ENCODE measurements around the gene APP. TPM values are rescaled to one million over a fixed set of nuclear protein-coding genes. Genes with fewer than 3 reads are reported as not detected.
A peak's percentile ranks its signal among the peaks of the same experiment; 100 is the strongest.

The APP gene
- total and polyA plus RNA-seq, 2 of the 13 experiments (the other 11 are each of a cell fraction or from before 2014, with no cell fraction given) = 70.6 to 262 TPM

DNA sequence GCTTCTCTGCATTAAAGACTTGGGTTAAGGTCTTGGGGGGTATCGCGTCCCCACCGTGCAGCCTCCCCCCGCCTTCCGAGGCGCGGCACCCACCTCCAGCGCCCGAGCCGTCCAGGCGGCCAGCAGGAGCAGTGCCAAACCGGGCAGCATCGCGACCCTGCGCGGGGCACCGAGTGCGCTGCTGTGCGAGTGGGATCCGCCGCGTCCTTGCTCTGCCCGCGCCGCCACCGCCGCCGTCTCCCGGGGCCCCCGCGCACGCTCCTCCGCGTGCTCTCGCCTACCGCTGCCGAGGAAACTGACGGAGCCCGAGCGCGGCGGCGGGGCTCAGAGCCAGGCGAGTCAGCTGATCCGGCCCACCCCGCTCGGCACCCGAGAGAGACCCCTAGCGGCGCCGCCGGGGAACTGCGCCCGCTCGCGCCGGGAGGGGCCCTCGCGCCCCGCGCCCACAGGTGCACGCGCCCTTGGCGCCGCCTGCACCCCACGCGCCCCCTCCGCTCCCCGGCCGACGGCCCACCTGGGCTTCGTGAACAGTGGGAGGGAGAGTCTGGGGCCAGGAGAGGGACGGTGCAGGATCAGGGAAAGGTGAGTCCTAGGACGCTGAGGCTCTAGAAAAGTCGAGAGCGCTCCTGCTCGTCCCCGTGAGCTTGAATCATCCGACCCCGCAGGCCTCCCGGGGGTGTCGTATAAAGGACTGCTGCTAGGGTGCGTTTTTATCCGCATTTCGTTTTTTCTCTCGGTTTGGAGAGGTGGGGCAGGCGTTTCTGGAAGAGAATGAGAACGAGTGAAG, at the start of gene APP (continued):
- TF ChIP-seq, protein P1, sequence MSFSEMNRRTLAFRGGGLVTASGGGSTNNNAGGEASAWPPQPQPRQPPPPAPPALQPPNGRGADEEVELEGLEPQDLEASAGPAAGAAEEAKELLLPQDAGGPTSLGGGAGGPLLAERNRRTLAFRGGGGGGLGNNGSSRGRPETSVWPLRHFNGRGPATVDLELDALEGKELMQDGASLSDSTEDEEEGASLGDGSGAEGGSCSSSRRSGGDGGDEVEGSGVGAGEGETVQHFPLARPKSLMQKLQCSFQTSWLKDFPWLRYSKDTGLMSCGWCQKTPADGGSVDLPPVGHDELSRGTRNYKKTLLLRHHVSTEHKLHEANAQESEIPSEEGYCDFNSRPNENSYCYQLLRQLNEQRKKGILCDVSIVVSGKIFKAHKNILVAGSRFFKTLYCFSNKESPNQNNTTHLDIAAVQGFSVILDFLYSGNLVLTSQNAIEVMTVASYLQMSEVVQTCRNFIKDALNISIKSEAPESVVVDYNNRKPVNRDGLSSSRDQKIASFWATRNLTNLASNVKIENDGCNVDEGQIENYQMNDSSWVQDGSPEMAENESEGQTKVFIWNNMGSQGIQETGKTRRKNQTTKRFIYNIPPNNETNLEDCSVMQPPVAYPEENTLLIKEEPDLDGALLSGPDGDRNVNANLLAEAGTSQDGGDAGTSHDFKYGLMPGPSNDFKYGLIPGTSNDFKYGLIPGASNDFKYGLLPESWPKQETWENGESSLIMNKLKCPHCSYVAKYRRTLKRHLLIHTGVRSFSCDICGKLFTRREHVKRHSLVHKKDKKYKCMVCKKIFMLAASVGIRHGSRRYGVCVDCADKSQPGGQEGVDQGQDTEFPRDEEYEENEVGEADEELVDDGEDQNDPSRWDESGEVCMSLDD (CRISPR knock-in tag; IDR thresholded peaks at IDR 0.05; ENCODE audit: borderline replicate concordance) = peak; percentile 78; the same call in 1 of the 2 replicates
- TF ChIP-seq, protein P2, sequence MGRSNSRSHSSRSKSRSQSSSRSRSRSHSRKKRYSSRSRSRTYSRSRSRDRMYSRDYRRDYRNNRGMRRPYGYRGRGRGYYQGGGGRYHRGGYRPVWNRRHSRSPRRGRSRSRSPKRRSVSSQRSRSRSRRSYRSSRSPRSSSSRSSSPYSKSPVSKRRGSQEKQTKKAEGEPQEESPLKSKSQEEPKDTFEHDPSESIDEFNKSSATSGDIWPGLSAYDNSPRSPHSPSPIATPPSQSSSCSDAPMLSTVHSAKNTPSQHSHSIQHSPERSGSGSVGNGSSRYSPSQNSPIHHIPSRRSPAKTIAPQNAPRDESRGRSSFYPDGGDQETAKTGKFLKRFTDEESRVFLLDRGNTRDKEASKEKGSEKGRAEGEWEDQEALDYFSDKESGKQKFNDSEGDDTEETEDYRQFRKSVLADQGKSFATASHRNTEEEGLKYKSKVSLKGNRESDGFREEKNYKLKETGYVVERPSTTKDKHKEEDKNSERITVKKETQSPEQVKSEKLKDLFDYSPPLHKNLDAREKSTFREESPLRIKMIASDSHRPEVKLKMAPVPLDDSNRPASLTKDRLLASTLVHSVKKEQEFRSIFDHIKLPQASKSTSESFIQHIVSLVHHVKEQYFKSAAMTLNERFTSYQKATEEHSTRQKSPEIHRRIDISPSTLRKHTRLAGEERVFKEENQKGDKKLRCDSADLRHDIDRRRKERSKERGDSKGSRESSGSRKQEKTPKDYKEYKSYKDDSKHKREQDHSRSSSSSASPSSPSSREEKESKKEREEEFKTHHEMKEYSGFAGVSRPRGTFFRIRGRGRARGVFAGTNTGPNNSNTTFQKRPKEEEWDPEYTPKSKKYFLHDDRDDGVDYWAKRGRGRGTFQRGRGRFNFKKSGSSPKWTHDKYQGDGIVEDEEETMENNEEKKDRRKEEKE (IDR thresholded peaks at IDR 0.05) = no peak
- 0 out of 2 replicates have a peak, but pooled peaks have one; percentile 8 for TF ChIP-seq PHF20 (CRISPR knock-in tag; IDR thresholded peaks at IDR 0.05)
- TF ChIP-seq ZNF674 (CRISPR knock-in tag; IDR thresholded peaks at IDR 0.05; ENCODE audit: low read depth) = 0 out of 2 replicates have a peak, but pooled peaks have one; percentile 68
- no peak for TF ChIP-seq TCF7L2 (IDR thresholded peaks at IDR 0.05; ENCODE audit: low read depth, low read length)
- peak; percentile 48 for TF ChIP-seq ASH2L (IDR thresholded peaks at IDR 0.05; ENCODE audit: insufficient read length, low read depth, low read length)
- TF ChIP-seq KLF11 (CRISPR knock-in tag; IDR thresholded peaks at IDR 0.05) = no peak
- TF ChIP-seq, protein P3, sequence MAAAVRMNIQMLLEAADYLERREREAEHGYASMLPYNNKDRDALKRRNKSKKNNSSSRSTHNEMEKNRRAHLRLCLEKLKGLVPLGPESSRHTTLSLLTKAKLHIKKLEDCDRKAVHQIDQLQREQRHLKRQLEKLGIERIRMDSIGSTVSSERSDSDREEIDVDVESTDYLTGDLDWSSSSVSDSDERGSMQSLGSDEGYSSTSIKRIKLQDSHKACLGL (CRISPR knock-in tag; IDR thresholded peaks at IDR 0.05) = peak; percentile 56; the same call in 1 of the 2 replicates
- no peak for TF ChIP-seq ZNF660 (CRISPR knock-in tag; IDR thresholded peaks at IDR 0.05; ENCODE audit: borderline replicate concordance, low read depth)
- TF ChIP-seq, protein P4, sequence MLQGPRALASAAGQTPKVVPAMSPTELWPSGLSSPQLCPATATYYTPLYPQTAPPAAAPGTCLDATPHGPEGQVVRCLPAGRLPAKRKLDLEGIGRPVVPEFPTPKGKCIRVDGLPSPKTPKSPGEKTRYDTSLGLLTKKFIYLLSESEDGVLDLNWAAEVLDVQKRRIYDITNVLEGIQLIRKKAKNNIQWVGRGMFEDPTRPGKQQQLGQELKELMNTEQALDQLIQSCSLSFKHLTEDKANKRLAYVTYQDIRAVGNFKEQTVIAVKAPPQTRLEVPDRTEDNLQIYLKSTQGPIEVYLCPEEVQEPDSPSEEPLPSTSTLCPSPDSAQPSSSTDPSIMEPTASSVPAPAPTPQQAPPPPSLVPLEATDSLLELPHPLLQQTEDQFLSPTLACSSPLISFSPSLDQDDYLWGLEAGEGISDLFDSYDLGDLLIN (CRISPR knock-in tag; IDR thresholded peaks at IDR 0.05; ENCODE audit: borderline replicate concordance) = no peak
- TF ChIP-seq SALL1 (CRISPR knock-in tag; IDR thresholded peaks at IDR 0.05) = peak; percentile 76
- TF ChIP-seq, protein P5, sequence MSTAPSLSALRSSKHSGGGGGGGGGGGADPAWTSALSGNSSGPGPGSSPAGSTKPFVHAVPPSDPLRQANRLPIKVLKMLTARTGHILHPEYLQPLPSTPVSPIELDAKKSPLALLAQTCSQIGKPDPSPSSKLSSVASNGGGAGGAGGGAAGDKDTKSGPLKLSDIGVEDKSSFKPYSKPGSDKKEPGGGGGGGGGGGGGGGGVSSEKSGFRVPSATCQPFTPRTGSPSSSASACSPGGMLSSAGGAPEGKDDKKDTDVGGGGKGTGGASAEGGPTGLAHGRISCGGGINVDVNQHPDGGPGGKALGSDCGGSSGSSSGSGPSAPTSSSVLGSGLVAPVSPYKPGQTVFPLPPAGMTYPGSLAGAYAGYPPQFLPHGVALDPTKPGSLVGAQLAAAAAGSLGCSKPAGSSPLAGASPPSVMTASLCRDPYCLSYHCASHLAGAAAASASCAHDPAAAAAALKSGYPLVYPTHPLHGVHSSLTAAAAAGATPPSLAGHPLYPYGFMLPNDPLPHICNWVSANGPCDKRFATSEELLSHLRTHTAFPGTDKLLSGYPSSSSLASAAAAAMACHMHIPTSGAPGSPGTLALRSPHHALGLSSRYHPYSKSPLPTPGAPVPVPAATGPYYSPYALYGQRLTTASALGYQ (CRISPR knock-in tag; IDR thresholded peaks at IDR 0.05) = no peak
- TF ChIP-seq, protein P6, sequence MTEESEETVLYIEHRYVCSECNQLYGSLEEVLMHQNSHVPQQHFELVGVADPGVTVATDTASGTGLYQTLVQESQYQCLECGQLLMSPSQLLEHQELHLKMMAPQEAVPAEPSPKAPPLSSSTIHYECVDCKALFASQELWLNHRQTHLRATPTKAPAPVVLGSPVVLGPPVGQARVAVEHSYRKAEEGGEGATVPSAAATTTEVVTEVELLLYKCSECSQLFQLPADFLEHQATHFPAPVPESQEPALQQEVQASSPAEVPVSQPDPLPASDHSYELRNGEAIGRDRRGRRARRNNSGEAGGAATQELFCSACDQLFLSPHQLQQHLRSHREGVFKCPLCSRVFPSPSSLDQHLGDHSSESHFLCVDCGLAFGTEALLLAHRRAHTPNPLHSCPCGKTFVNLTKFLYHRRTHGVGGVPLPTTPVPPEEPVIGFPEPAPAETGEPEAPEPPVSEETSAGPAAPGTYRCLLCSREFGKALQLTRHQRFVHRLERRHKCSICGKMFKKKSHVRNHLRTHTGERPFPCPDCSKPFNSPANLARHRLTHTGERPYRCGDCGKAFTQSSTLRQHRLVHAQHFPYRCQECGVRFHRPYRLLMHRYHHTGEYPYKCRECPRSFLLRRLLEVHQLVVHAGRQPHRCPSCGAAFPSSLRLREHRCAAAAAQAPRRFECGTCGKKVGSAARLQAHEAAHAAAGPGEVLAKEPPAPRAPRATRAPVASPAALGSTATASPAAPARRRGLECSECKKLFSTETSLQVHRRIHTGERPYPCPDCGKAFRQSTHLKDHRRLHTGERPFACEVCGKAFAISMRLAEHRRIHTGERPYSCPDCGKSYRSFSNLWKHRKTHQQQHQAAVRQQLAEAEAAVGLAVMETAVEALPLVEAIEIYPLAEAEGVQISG (CRISPR knock-in tag; IDR thresholded peaks at IDR 0.05) = peak; percentile 80
- no peak for TF ChIP-seq RCOR2 (CRISPR knock-in tag; IDR thresholded peaks at IDR 0.05)
- 0 out of 2 replicates have a peak, but pooled peaks have one; percentile 29 for TF ChIP-seq PHF21A (CRISPR knock-in tag; IDR thresholded peaks at IDR 0.05)

Data from HepG2 (cell line).